Gastroesophageal sphincter (tissue), 3 donors: ENCODE data around the gene CBR4.

Experiments used
- EP300 ChIP-seq: sonication (generic); formaldehyde crosslinking; IDR thresholded peaks from one replicate; pipeline ENCODE4 v1.6.1; 2017; ENCODE audit warnings: antibody characterized with exemption, mild to moderate bottlenecking
- POLR2A ChIP-seq, 2 donors: fragments of 450-650 bp; IDR thresholded peaks; one replicate each; pipeline ENCODE4 v1.6.1; 2017; ENCODE audit warnings: antibody characterized with exemption in 2 of 2, mild to moderate bottlenecking in 2 of 2, moderate library complexity in 1 of 2
- TF ChIP-seq, protein P1 (sequence below), 4 experiments: fragments of 200-600 bp in 2 of 4; fragments of 450-650 bp in 2 of 4; sonication (generic) in 1 of 4; IDR thresholded peaks; one replicate each; pipeline ENCODE4 v1.5.1; 2017 to 2019; ENCODE audit warnings: antibody characterized with exemption in 4 of 4, mild to moderate bottlenecking in 2 of 4, moderate library complexity in 2 of 4

DNA sequence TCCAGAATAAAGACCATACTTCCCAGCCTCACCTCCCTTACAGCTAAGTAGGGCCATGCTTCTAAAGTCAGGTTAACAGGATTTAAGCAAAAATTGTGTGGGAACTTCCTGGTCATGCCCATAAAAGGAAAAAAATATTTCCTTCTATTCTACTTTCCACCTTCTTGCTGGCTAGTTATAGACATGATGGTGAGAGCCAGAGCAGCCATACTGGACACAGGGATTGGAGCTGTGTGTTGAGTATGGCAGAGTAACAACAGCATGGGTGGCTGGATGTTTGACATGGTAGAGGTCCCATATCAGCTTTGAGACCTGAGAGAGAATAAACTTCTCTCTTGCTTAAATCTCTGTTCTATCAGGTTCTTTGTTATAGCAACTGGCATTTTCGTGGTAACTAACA, 15.1 kb upstream of the CBR4 start:
- TF ChIP-seq, protein P1, sequence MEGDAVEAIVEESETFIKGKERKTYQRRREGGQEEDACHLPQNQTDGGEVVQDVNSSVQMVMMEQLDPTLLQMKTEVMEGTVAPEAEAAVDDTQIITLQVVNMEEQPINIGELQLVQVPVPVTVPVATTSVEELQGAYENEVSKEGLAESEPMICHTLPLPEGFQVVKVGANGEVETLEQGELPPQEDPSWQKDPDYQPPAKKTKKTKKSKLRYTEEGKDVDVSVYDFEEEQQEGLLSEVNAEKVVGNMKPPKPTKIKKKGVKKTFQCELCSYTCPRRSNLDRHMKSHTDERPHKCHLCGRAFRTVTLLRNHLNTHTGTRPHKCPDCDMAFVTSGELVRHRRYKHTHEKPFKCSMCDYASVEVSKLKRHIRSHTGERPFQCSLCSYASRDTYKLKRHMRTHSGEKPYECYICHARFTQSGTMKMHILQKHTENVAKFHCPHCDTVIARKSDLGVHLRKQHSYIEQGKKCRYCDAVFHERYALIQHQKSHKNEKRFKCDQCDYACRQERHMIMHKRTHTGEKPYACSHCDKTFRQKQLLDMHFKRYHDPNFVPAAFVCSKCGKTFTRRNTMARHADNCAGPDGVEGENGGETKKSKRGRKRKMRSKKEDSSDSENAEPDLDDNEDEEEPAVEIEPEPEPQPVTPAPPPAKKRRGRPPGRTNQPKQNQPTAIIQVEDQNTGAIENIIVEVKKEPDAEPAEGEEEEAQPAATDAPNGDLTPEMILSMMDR (IDR thresholded peaks at IDR 0.05): no peak
- no peak for TF ChIP-seq POLR2A (IDR thresholded peaks at IDR 0.05)
- no peak for TF ChIP-seq EP300
